HUES64 (cell line): Measurements from ENCODE around the gene ANOS1.

Experiments
- H3K27ac ChIP-seq: 2 replicates; pipeline ENCODE4 v1.7.0; 2013; ENCODE audit warnings: low read depth, low read length, inconsistent platforms
- H3K27me3 ChIP-seq: 2 replicates; pipeline ENCODE4 v1.6.1; 2013; ENCODE audit warnings: mild to moderate bottlenecking, low read length; ENCODE audit not compliant: insufficient read depth
- H3K36me3 ChIP-seq: 2 replicates; pipeline ENCODE4 v1.6.1; 2013; ENCODE audit warnings: mild to moderate bottlenecking, low read length; ENCODE audit not compliant: insufficient read depth
- H3K4me1 ChIP-seq: 2 replicates; pipeline ENCODE4 v1.6.1; 2013; ENCODE audit warnings: mild to moderate bottlenecking, low read length, moderate library complexity; ENCODE audit not compliant: insufficient read depth
- H3K4me3 ChIP-seq: 2 replicates; pipeline ENCODE4 v1.5.1; 2013; ENCODE audit warnings: mild to moderate bottlenecking, low read length, moderate library complexity
- H3K9ac ChIP-seq: 2 replicates; pipeline ENCODE4 v1.6.1; 2013; ENCODE audit warnings: mild to moderate bottlenecking, low read depth, low read length
- H3K9me3 ChIP-seq: 2 replicates; pipeline ENCODE4 v1.6.1; 2013; ENCODE audit warnings: low read depth, low read length; ENCODE audit not compliant: insufficient read depth
- WGBS: fragments of 150-250, 120-280 bp; methylation state at CpG from one replicate; pipeline ENCODE4 v1.1.7; 2013; ENCODE audit warnings: missing lambda C conversion rate; 5-methylcytosine and 5-hydroxymethylcytosine counted together

ANOS1 gene

GRCh38 chrX:8627796-8628195 is 104.1 kb downstream of the ANOS1 start:
- H3K27ac ChIP-seq = no peak overlapping the region
- peaks cover 1% of the 10 kb centered on the region for H3K4me1 ChIP-seq
- H3K9me3 ChIP-seq = no peaks in the 10 kb centered on the region
- H3K9ac ChIP-seq = no peak overlapping the region
- no peak overlapping the region for H3K4me3 ChIP-seq
- H3K36me3 ChIP-seq = peaks cover 9% of the 10 kb centered on the region; the same call in 1 of the 2 replicates
- no peaks in the 10 kb centered on the region for H3K27me3 ChIP-seq

DNA sequence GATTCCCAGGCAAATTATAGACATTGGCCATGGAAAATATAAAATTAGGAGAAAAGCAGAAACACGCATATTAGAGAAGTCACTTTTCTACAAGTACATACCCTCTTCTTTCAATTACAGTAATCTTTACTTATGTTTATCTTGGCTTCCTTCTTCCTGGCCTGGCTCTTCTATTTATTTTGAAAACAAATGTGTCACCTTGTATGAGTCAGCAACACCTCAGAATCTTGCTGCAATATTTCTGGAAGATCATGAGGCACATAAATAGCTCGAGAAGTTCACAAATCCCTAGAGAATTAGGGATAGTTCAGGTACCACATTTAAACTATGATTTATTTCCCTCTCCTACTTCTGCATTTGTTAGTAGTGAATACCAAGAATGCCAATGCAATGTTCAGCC is 124.6 kb downstream of the ANOS1 start:
- 0 out of 2 replicates have a peak, but pooled peaks cover 5% of the 10 kb centered on the region for H3K4me1 ChIP-seq
- H3K4me3 ChIP-seq = no peak overlapping the region
- no peak overlapping the region for H3K27ac ChIP-seq
- H3K36me3 ChIP-seq = 0 out of 2 replicates have a peak, but pooled peaks cover 4% of the 10 kb centered on the region
- WGBS = 93% methylated on average over 2 of the region's 2 CpGs
- H3K9ac ChIP-seq = no peak overlapping the region
- H3K9me3 ChIP-seq = no peaks in the 10 kb centered on the region
- H3K27me3 ChIP-seq = no peaks in the 10 kb centered on the region

GRCh38 chrX:8604131-8604530 is 127.8 kb downstream of the ANOS1 start:
- Histone ChIP-seq H3K4me3 (no peak overlapping the region), H3K9me3 (no peaks in the 10 kb centered on the region)
- WGBS = 92% methylated on average over 5 of the region's 5 CpGs

DNA sequence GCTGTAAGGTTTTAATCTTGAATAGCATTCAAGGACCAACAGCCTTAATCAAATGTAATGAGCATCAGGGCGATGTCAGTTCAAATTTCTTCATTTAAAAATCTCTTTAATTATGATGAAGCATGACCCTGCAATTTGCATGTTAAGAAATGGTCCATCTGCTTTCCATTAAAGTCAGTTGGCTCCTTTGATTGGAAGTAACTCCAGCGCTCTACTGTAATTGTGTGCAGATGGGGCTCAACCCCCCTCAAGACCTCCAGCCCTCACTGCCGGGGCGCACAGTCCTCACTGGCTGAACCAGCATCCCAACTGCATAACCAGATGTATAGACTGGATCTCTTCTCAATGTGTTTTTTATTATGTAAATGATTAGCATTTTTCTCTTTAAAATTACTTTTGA is 140.4 kb downstream of the ANOS1 start:
- Histone ChIP-seq H3K27ac (no peak overlapping the region), H3K4me3 (no peak overlapping the region), H3K27me3 (no peaks in the 10 kb centered on the region), H3K36me3 (peaks cover 13% of the 10 kb centered on the region; the same call in 1 of the 2 replicates), H3K9me3 (no peaks in the 10 kb centered on the region), H3K4me1 (peaks cover 21% of the 10 kb centered on the region; the same call in 1 of the 2 replicates), H3K9ac (no peak overlapping the region)
- 100% methylated on average over 1 of the region's 4 CpGs for WGBS

More at GRCh38 chrX:8604131-8604530, 127.8 kb downstream of the ANOS1 start:
- no peaks in the 10 kb centered on the region for H3K36me3 ChIP-seq
- no peaks in the 10 kb centered on the region for H3K27me3 ChIP-seq
- H3K27ac ChIP-seq = no peak overlapping the region
- no peak overlapping the region for H3K9ac ChIP-seq
- H3K4me1 ChIP-seq = 0 out of 2 replicates have a peak, but pooled peaks cover 5% of the 10 kb centered on the region

GRCh38 chrX:8586953-8587352 is 145.0 kb downstream of the ANOS1 start:
- Histone ChIP-seq H3K27me3 (no peaks in the 10 kb centered on the region), H3K4me3 (no peak overlapping the region), H3K36me3 (peaks cover 20% of the 10 kb centered on the region; the same call in 1 of the 2 replicates), H3K27ac (no peak overlapping the region), H3K4me1 (peaks cover 15% of the 10 kb centered on the region; the same call in 1 of the 2 replicates), H3K9ac (no peak overlapping the region), H3K9me3 (no peaks in the 10 kb centered on the region)

DNA sequence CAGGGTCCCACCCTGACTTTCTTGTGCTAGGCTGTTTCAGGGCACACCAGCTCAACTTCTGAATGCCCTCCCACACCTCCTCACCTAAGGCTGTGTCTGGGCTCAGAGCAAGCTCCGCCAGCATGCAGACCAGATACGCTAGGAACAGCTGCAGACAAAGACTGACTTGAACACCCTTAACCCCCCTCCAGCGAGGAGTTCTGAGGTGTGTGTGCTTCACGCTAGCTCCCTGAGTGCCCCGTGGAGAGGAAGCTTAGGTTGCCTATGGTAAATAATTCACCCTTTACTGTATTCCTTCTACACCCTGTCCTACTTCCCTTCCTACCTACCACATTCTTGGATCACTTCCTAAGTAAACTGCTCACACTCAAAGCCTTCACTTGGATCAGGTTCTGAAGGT is 152.3 kb downstream of the ANOS1 start:
- H3K36me3 ChIP-seq = peaks cover 14% of the 10 kb centered on the region; the same call in 1 of the 2 replicates
- H3K9me3 ChIP-seq = no peaks in the 10 kb centered on the region
- H3K27ac ChIP-seq = no peak overlapping the region
- H3K4me3 ChIP-seq = no peak overlapping the region
- no peak overlapping the region for H3K9ac ChIP-seq
- no peaks in the 10 kb centered on the region for H3K27me3 ChIP-seq
- H3K4me1 ChIP-seq = no peaks in the 10 kb centered on the region
- WGBS = 89% methylated on average over 2 of the region's 5 CpGs

DNA sequence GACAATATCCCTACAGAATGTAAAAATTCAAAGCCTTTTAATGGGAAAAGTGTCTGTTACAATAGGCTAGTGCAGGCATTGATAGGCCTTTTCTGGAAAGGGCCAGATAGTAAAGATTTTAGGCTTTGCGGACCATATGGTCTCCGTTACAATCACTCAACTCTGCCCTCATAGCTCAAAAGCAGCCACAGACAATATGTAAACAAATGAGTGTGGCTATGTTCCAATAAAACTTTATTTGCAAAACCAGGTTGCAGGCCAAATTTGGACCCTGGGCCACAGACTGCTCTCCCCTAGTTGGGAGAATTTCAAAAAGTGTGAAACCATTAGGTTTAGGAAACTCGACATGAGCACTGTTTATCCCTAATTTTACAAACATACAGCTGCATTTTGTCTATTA is 155.1 kb downstream of the ANOS1 start:
- Histone ChIP-seq H3K27ac (no peak overlapping the region), H3K9ac (no peak overlapping the region), H3K9me3 (no peaks in the 10 kb centered on the region), H3K4me3 (no peak overlapping the region), H3K36me3 (peaks cover 11% of the 10 kb centered on the region; the same call in 1 of the 2 replicates), H3K4me1 (no peaks in the 10 kb centered on the region), H3K27me3 (no peaks in the 10 kb centered on the region)
- WGBS = 100% methylated on average over 2 of the region's 3 CpGs

GRCh38 chrX:8565729-8566128 is 166.2 kb downstream of the ANOS1 start:
- Histone ChIP-seq H3K36me3 (peaks cover 58% of the 10 kb centered on the region), H3K4me3 (no peak overlapping the region)

GRCh38 chrX:8548446-8548845 is 183.5 kb downstream of the ANOS1 start:
- Histone ChIP-seq H3K4me1 (no peaks in the 10 kb centered on the region), H3K27me3 (no peaks in the 10 kb centered on the region), H3K9me3 (no peaks in the 10 kb centered on the region), H3K4me3 (no peak overlapping the region), H3K36me3 (peaks cover 26% of the 10 kb centered on the region), H3K27ac (no peak overlapping the region), H3K9ac (no peak overlapping the region)
- WGBS = no CpG with 5 or more reads among the region's 1 CpG

More at GRCh38 chrX:8565729-8566128, 166.2 kb downstream of the ANOS1 start:
- H3K9ac ChIP-seq = no peak overlapping the region
- H3K4me1 ChIP-seq = peaks cover 10% of the 10 kb centered on the region
- H3K9me3 ChIP-seq = no peaks in the 10 kb centered on the region
- 29% methylated on average over 8 of the region's 8 CpGs for WGBS
- H3K27ac ChIP-seq = no peak overlapping the region
- no peaks in the 10 kb centered on the region for H3K27me3 ChIP-seq

DNA sequence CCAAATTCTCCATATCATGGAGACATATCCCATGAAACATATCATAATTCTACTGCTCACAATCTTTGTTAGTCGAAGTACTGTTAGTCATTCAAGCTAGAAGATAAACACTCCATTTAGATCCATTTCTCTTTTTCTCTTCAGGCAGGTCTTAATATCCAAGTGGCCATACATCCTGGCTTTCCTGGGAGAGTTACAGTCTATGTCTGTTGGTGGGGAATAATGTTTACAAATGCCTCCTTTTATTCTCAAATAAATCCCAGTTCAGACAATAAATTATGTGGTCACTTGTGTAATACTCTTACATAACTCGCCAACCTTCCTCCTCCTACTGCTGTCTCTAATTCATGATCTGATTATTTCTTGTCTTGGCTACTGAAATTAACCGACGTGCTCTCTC is 185.2 kb downstream of the ANOS1 start:
- no peak overlapping the region for H3K27ac ChIP-seq
- H3K4me1 ChIP-seq = no peaks in the 10 kb centered on the region
- no peak overlapping the region for H3K9ac ChIP-seq
- no peaks in the 10 kb centered on the region for H3K27me3 ChIP-seq
- 97% methylated on average over 4 of the region's 4 CpGs for WGBS
- no peak overlapping the region for H3K4me3 ChIP-seq
- H3K9me3 ChIP-seq = no peaks in the 10 kb centered on the region
- peaks cover 19% of the 10 kb centered on the region for H3K36me3 ChIP-seq

GRCh38 chrX:8520791-8521190 is 211.1 kb downstream of the ANOS1 start:
- WGBS = 100% methylated on average over 2 of the region's 2 CpGs
- Histone ChIP-seq H3K4me1 (no peaks in the 10 kb centered on the region), H3K9me3 (no peaks in the 10 kb centered on the region), H3K9ac (no peak overlapping the region), H3K27ac (no peak overlapping the region), H3K4me3 (no peak overlapping the region), H3K36me3 (no peaks in the 10 kb centered on the region), H3K27me3 (no peaks in the 10 kb centered on the region)

DNA sequence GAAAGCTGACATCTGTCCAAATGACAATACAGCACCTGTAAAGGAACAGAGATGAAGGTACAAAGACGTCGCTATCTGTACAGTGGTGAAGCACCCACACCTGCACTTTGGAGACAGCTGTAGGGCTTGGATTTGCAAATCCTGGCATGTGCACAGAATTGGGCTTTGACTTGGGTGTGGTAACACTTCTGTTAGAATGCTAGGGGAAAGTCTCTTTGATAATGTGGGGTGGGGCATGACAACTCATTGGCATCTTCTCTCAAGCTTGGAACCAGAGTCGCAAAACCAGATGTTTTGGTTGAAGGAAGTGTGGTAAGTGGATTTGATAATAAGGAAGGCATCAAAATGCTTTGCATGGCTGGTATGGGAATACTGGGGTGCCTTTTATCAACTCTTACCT is 211.8 kb downstream of the ANOS1 start:
- 91% methylated on average over 3 of the region's 3 CpGs for WGBS

More for the DNA sequence above, 211.8 kb downstream of the ANOS1 start:
- Histone ChIP-seq H3K36me3 (no peaks in the 10 kb centered on the region), H3K4me3 (no peak overlapping the region), H3K27me3 (no peaks in the 10 kb centered on the region), H3K9me3 (no peaks in the 10 kb centered on the region), H3K27ac (no peak overlapping the region), H3K9ac (no peak overlapping the region), H3K4me1 (no peaks in the 10 kb centered on the region)
